K562 (cell line): ENCODE results near the gene GPC2. TPM values are rescaled to one million over a fixed set of nuclear protein-coding genes. Genes with fewer than 3 reads are reported as not detected.
A peak's percentile ranks its signal among the peaks of the same experiment; 100 is the strongest.

ENCODE experiments used
- AFF1 ChIP-seq, 2 experiments: fragments of 450-650 bp; IDR thresholded peaks; 2 replicates each; pipeline ENCODE4 v1.6.1; 2018; ENCODE audit warnings: mild to moderate bottlenecking in 2 of 2, low read depth in 1 of 2; ENCODE audit not compliant: partially characterized antibody in 2 of 2
- BRD9 ChIP-seq: fragments of 450-650 bp; IDR thresholded peaks from 2 replicates; pipeline ENCODE4 v1.6.1; 2018; ENCODE audit warnings: low read depth; ENCODE audit not compliant: partially characterized antibody
- CGGBP1 ChIP-seq: fragments of 250-450 bp; sonication (Bioruptor Pico); IDR thresholded peaks from 2 replicates; pipeline ENCODE4 v1.9.0; 2021; ENCODE audit warnings: mild to moderate bottlenecking
- COPS2 ChIP-seq: fragments of 450-650 bp; conservative IDR thresholded peaks from 2 replicates; pipeline ENCODE4 v1.6.1; 2016; ENCODE audit warnings: mild to moderate bottlenecking, moderate library complexity
- CREM ChIP-seq: IDR thresholded peaks from 2 replicates; pipeline ENCODE4 v1.6.1; 2014; ENCODE audit warnings: antibody characterized with exemption, low read depth
- E2F5 ChIP-seq: sonication (generic); formaldehyde crosslinking; IDR thresholded peaks from 2 replicates; pipeline ENCODE4 v1.8.0; 2022; ENCODE audit warnings: mild to moderate bottlenecking, missing genetic modification reagents
- EHMT2 ChIP-seq: fragments of 450-650 bp; IDR thresholded peaks from 2 replicates; pipeline ENCODE4 v1.6.1; 2018; ENCODE audit warnings: antibody characterized with exemption
- ELF1 ChIP-seq: fragments of 200-800 bp; sonication (Bioruptor generic); IDR thresholded peaks from 2 replicates; pipeline ENCODE4 v1.6.1; 2016; ENCODE audit warnings: missing genetic modification characterization, missing compliant biosample characterization
- HNRNPK ChIP-seq: fragments of 200-400 bp; formaldehyde crosslinking; IDR thresholded peaks from one replicate; pipeline ENCODE4 v1.6.1; 2018; ENCODE audit warnings: mild to moderate bottlenecking, low read depth, low read length; ENCODE audit not compliant: poor library complexity, severe bottlenecking
- IRF1 ChIP-seq: sonication (generic); formaldehyde crosslinking; IDR thresholded peaks from 2 replicates; pipeline ENCODE4 v1.8.0; 2022; ENCODE audit warnings: missing genetic modification reagents, mild to moderate bottlenecking, borderline replicate concordance
- KDM4B ChIP-seq, 2 experiments: fragments of 450-650 bp in 1 of 2; sonication (generic) in 1 of 2; IDR thresholded peaks; 2 replicates each; pipeline ENCODE4 v1.6.1; 2016 to 2017; ENCODE audit warnings: borderline replicate concordance in 2 of 2, antibody characterized with exemption in 1 of 2, low read depth in 1 of 2, mild to moderate bottlenecking in 1 of 2
- KLF10 ChIP-seq: fragments of 250-450 bp; sonication (Bioruptor Pico); IDR thresholded peaks from 2 replicates; pipeline ENCODE4 v1.6.1; 2021; ENCODE audit warnings: matching md5 sums
- MEIS2 ChIP-seq: fragments of 450-650 bp; IDR thresholded peaks from 2 replicates; pipeline ENCODE4 v1.6.1; 2014; ENCODE audit warnings: mild to moderate bottlenecking; ENCODE audit not compliant: partially characterized antibody
- NFIX ChIP-seq: fragments of 250-450 bp; sonication (Bioruptor Pico); IDR thresholded peaks from 2 replicates; pipeline ENCODE4 v1.4.0; 2020; ENCODE audit warnings: low read depth, mild to moderate bottlenecking, moderate library complexity
- POLR3G ChIP-seq: IDR thresholded peaks from 2 replicates; pipeline ENCODE4 v1.6.1; 2011; ENCODE audit not compliant: insufficient read length, insufficient replicate concordance; ENCODE audit errors: extremely low read depth
- ZNF282 ChIP-seq: sonication (generic); formaldehyde crosslinking; IDR thresholded peaks from 2 replicates; pipeline ENCODE4 v1.8.1; 2023; ENCODE audit warnings: missing genetic modification reagents
- ZNF518B ChIP-seq: fragments of 250-450 bp; sonication (Bioruptor Pico); IDR thresholded peaks from 2 replicates; pipeline ENCODE4 v1.5.0; 2021; ENCODE audit warnings: mild to moderate bottlenecking, moderate library complexity
- ZSCAN29 ChIP-seq: fragments of 450-650 bp; IDR thresholded peaks from 2 replicates; pipeline ENCODE4 v1.6.1; 2017
- polyA plus RNA-seq, 8 experiments: library from polyadenylated mRNA; depleted of rRNA in 4 of 8; stranded (reverse) in 5 of 8; unstranded in 3 of 8; fragments of >200 nt; fragmentation: Nextera tagmentation in 2 of 8; fragmentation: Illumina TruSeq in 1 of 8; extraction: Ambion mirVana in 2 of 8; extraction: Trizol in 1 of 8; gene quantifications; 2 replicates each; pipeline versions ENCODE4 v1.2.1 to v1.2.3, GENCODE V29; 2011 to 2014; ENCODE audit warnings: inconsistent platforms in 1 of 8, missing spikeins in 1 of 8
- total RNA-seq, 7 experiments: library from RNA; depleted of rRNA in 6 of 7; stranded (reverse); fragments of >200 nt in 6 of 7; fragmentation: Illumina TruSeq in 2 of 7; extraction: Trizol in 2 of 7; gene quantifications; 2 replicates each; pipeline versions ENCODE4 v1.2.1 to v1.2.3, GENCODE V29; 2011 to 2021; ENCODE audit warnings: low replicate concordance in 1 of 7

The GPC2 gene
- total and polyA plus RNA-seq, 9 of the 15 experiments (the other 6 are each of a cell fraction or from before 2014, with no cell fraction given), result 0.06 to 7.7 (median 1.4) TPM; not detected in 1

- no peak for TF ChIP-seq CGGBP1 (CRISPR knock-in tag)
- TF ChIP-seq POLR3G, result no peak
- TF ChIP-seq COPS2, result no peak
- peak; percentile 66 to 94 for TF ChIP-seq AFF1 (IDR thresholded peaks at IDR 0.05; ENCODE audit: low read depth in 1 of 2, partially characterized antibody in 2 of 2)
- no peak for TF ChIP-seq E2F5 (CRISPR knock-in tag)
- peak; percentile 50; the same call in 1 of the 2 replicates for TF ChIP-seq ELF1
- TF ChIP-seq NFIX (CRISPR knock-in tag), result no peak
- TF ChIP-seq EHMT2, result peak; percentile 91
- TF ChIP-seq ZNF282 (CRISPR knock-in tag), result no peak
- no peak; a peak in 1 of 4 replicates for TF ChIP-seq KDM4B (IDR thresholded peaks at IDR 0.05; ENCODE audit: borderline replicate concordance in 2 of 2, low read depth in 1 of 2)
- TF ChIP-seq ZNF518B, result no peak
- TF ChIP-seq CREM, result peak; percentile 76
- peak; percentile 43; the same call in 1 of the 2 replicates for TF ChIP-seq IRF1
- no peak for TF ChIP-seq HNRNPK
- TF ChIP-seq BRD9, result peak; percentile 95
- no peak for TF ChIP-seq MEIS2
- no peak for TF ChIP-seq ZSCAN29
- TF ChIP-seq KLF10, result no peak
Observed at GRCh38 chr7:100167912-100168323, 9.3 kb downstream of the GPC2 start (continued).
